HG03378 (cell line): ENCODE measurements around the gene LRPAP1.
A peak's percentile ranks its signal among the peaks of the same experiment; 100 is the strongest.

Source experiments
- ATAC-seq: cut with Tn5 transposase; IDR thresholded peaks from one replicate; pipeline ENCODE4 v1.9.1; 2021; ENCODE audit warnings: mild to moderate bottlenecking, moderate library complexity; ENCODE audit not compliant: unreplicated experiment

The LRPAP1 gene

GRCh38 chr4:3488820-3489219 is 43.4 kb downstream of the LRPAP1 start:
- no peak for ATAC-seq

GRCh38 chr4:3487861-3488260 is 44.4 kb downstream of the LRPAP1 start:
- ATAC-seq: no peak

- ATAC-seq: no peak
Measured at GRCh38 chr4:3486541-3487540, 45.4 kb downstream of the LRPAP1 start.

GRCh38 chr4:3485886-3486540 is 46.2 kb downstream of the LRPAP1 start:
- no peak for ATAC-seq

GRCh38 chr4:3485011-3485791 is 47.0 kb downstream of the LRPAP1 start:
- ATAC-seq: no peak

- no peak for ATAC-seq
Measured at GRCh38 chr4:3484057-3484973, 47.9 kb downstream of the LRPAP1 start.

GRCh38 chr4:3483471-3483921 is 48.7 kb downstream of the LRPAP1 start:
- no peak for ATAC-seq

GRCh38 chr4:3482707-3483106 is 49.5 kb downstream of the LRPAP1 start:
- ATAC-seq: no peak

- no peak for ATAC-seq
Measured at GRCh38 chr4:3481783-3482393, 50.3 kb downstream of the LRPAP1 start.

- no peak for ATAC-seq
Measured at GRCh38 chr4:3481113-3481531, 51.1 kb downstream of the LRPAP1 start.

- ATAC-seq: peak; percentile 53
Measured at GRCh38 chr4:3480528-3481112, 51.6 kb downstream of the LRPAP1 start.

- no peak for ATAC-seq
Measured at GRCh38 chr4:3479358-3480101, 52.7 kb downstream of the LRPAP1 start.

GRCh38 chr4:3478446-3479357 is 53.5 kb downstream of the LRPAP1 start:
- no peak for ATAC-seq

- ATAC-seq: no peak
Measured at GRCh38 chr4:3477750-3478430, 54.3 kb downstream of the LRPAP1 start.

GRCh38 chr4:3476936-3477749 is 55.1 kb downstream of the LRPAP1 start:
- no peak for ATAC-seq

GRCh38 chr4:3476341-3476747 is 55.9 kb downstream of the LRPAP1 start:
- no peak for ATAC-seq
